Caco-2 (cell line): Measurements from ENCODE around the gene EVA1C. TPM values are rescaled to one million over a fixed set of nuclear protein-coding genes. Genes with fewer than 3 reads are reported as not detected.
"Not testable (repeated sequence)": the region's sequence is repeated elsewhere in the genome, so short reads cannot be mapped to it uniquely, and the experiment has no call there.

Source experiments
- BruUV-seq: library from RNA; stranded (reverse); fragments of 400-500 nt; replicated peaks from 2 replicates; lab custom pipeline; 2021; lab: Mats Ljungman, UMichigan
- CTCF ChIA-PET: fragments of 300-600 bp; sonication (Branson Sonifier 250); formaldehyde crosslinking; loops from one replicate; lab custom pipeline; 2022; ENCODE audit warnings: antibody characterized with exemption; lab: Charles Lee
- POLR2A ChIA-PET: fragments of 300-600 bp; sonication (Branson Sonifier 250); formaldehyde crosslinking; loops from one replicate; lab custom pipeline; 2022; ENCODE audit warnings: antibody characterized with exemption; lab: Charles Lee
- DNase-seq, 2 experiments: peaks; one replicate each; pipeline versions ENCODE4 v3.0.0 to v3.0.0-alpha.2; 2020 to 2022
- H3K27me3 ChIP-seq: replicated peaks from 2 replicates; pipeline ENCODE4 v1.6.0; 2011; ENCODE audit warnings: low read length; ENCODE audit not compliant: control insufficient read depth, insufficient read depth
- H3K36me3 ChIP-seq: 2 replicates; pipeline ENCODE4 v1.5.1; 2011; ENCODE audit warnings: low read length; ENCODE audit not compliant: control insufficient read depth, insufficient read depth
- H3K4me1 ChIP-seq: fragments of 250-450 bp; sonication (Bioruptor Pico); 2 replicates; pipeline ENCODE4 v1.5.1; 2020; ENCODE audit warnings: mild to moderate bottlenecking
- H3K4me3 ChIP-seq: 2 replicates; pipeline ENCODE4 v1.5.1; 2011; ENCODE audit warnings: low read depth, mild to moderate bottlenecking, control low read depth, low read length
- H3K9me3 ChIP-seq: fragments of 250-450 bp; sonication (Bioruptor Pico); 2 replicates; pipeline ENCODE4 v1.5.1; 2020; ENCODE audit warnings: mild to moderate bottlenecking, moderate library complexity
- H3K27ac Mint-ChIP-seq: one replicate; pipeline ENCODE4 v1.8.0; 2022; ENCODE audit warnings: mixed read lengths; ENCODE audit not compliant: unreplicated experiment
- H3K27me3 Mint-ChIP-seq: one replicate; pipeline ENCODE4 v1.8.0; 2022; ENCODE audit warnings: mixed read lengths; ENCODE audit not compliant: insufficient read depth, unreplicated experiment
- H3K36me3 Mint-ChIP-seq: one replicate; pipeline ENCODE4 v1.8.0; 2022; ENCODE audit warnings: mild to moderate bottlenecking, mixed read lengths; ENCODE audit not compliant: insufficient read depth, unreplicated experiment
- H3K4me1 Mint-ChIP-seq: one replicate; pipeline ENCODE4 v1.8.0; 2022; ENCODE audit warnings: low read depth, mixed read lengths; ENCODE audit not compliant: unreplicated experiment
- H3K4me3 Mint-ChIP-seq: one replicate; pipeline ENCODE4 v1.8.0; 2022; ENCODE audit warnings: mild to moderate bottlenecking, moderate library complexity, mixed read lengths; ENCODE audit not compliant: unreplicated experiment
- H3K9me3 Mint-ChIP-seq: one replicate; pipeline ENCODE4 v1.8.0; 2022; ENCODE audit warnings: mixed read lengths; ENCODE audit not compliant: unreplicated experiment
- CTCF ChIP-seq, 2 experiments: fragments of 200-600 bp in 1 of 2; IDR thresholded peaks; 1 replicate in 1 of 2; 2 replicates in 1 of 2; pipeline versions ENCODE4 v1.5.1 to v1.8.0; 2011 to 2022; ENCODE audit warnings: antibody characterized with exemption in 1 of 2, control low read depth in 1 of 2, inconsistent platforms in 1 of 2, low read depth in 1 of 2, low read length in 1 of 2, mild to moderate bottlenecking in 1 of 2, moderate library complexity in 1 of 2; ENCODE audit not compliant: insufficient read depth in 1 of 2, severe bottlenecking in 1 of 2, unreplicated experiment in 1 of 2
- intact Hi-C: fragments of 100-400 bp; cut with micrococcal nuclease; formaldehyde crosslinking; loops from one replicate; pipeline ENCODE4 v1.10.0; 2022; ENCODE audit not compliant: unreplicated experiment
- total RNA-seq: library from RNA; stranded (reverse); gene quantifications from 2 replicates; pipeline ENCODE4 v1.2.3, GENCODE V29; 2022

EVA1C gene
- total RNA-seq, 1 experiment from 2014 or later, result not detected

- H3K9me3 ChIP-seq, result no peaks in the 10 kb centered on the region
- Mint-ChIP-seq H3K27ac (no peak overlapping the region), H3K4me1 (no peaks in the 10 kb centered on the region), H3K36me3 (no peaks in the 10 kb centered on the region), H3K4me3 (no peak overlapping the region), H3K27me3 (peaks cover 2% of the 10 kb centered on the region), H3K9me3 (peaks cover 7% of the 10 kb centered on the region)
- no peak overlapping the region for H3K4me3 ChIP-seq
- TF ChIP-seq CTCF (IDR thresholded peaks at IDR 0.05; ENCODE audit: insufficient read depth in 1 of 2, low read depth in 1 of 2, low read length in 1 of 2, severe bottlenecking in 1 of 2, unreplicated experiment in 1 of 2), result no peak
- H3K4me1 ChIP-seq, result no peaks in the 10 kb centered on the region
- CTCF ChIA-PET, result no interaction called here
- no TSS peak for BruUV-seq
- H3K27me3 ChIP-seq, result no peaks in the 10 kb centered on the region
- DNase-seq, result no peak
- POLR2A ChIA-PET, result no interaction called here
- H3K36me3 ChIP-seq, result no peaks in the 10 kb centered on the region
- intact Hi-C loops, result no loop called here
These were observed 49.0 kb downstream of the EVA1C start for GRCh38 chr21:32461503-32461902.

GRCh38 chr21:32462564-32462963, 50.1 kb downstream of the EVA1C start:
- H3K36me3 Mint-ChIP-seq, DNase-seq, intact Hi-C loops, H3K36me3 ChIP-seq, H3K9me3 Mint-ChIP-seq, BruUV-seq, H3K27ac Mint-ChIP-seq, H3K27me3 ChIP-seq, H3K27me3 Mint-ChIP-seq, H3K4me1 ChIP-seq, H3K4me1 Mint-ChIP-seq, H3K4me3 ChIP-seq, H3K9me3 ChIP-seq, POLR2A ChIA-PET, H3K4me3 Mint-ChIP-seq, CTCF ChIA-PET: not testable (repeated sequence)

- no peak overlapping the region for H3K27ac Mint-ChIP-seq
- H3K9me3 ChIP-seq, result no peaks in the 10 kb centered on the region
- ChIA-PET POLR2A (interaction anchor here (0.6 kb wide), 1 partner anchor 30 kb away, joined by 5 read pairs; no protein-coding TSS in a partner anchor), CTCF (no interaction called here)
- H3K4me3 ChIP-seq, result no peak overlapping the region
- intact Hi-C loops, result no loop called here
- H3K27me3 ChIP-seq, result no peaks in the 10 kb centered on the region
- peaks cover 2% of the 10 kb centered on the region for H3K27me3 Mint-ChIP-seq
- no peaks in the 10 kb centered on the region for H3K4me1 ChIP-seq
- no peaks in the 10 kb centered on the region for H3K36me3 ChIP-seq
- no TSS peak for BruUV-seq
- TF ChIP-seq CTCF (IDR thresholded peaks at IDR 0.05; ENCODE audit: insufficient read depth in 1 of 2, low read depth in 1 of 2, low read length in 1 of 2, severe bottlenecking in 1 of 2, unreplicated experiment in 1 of 2), result no peak
- H3K36me3 Mint-ChIP-seq, result no peaks in the 10 kb centered on the region
- DNase-seq, result no peak
- peaks cover 7% of the 10 kb centered on the region for H3K9me3 Mint-ChIP-seq
- H3K4me3 Mint-ChIP-seq, result no peak overlapping the region
- no peaks in the 10 kb centered on the region for H3K4me1 Mint-ChIP-seq
These were observed 50.9 kb downstream of the EVA1C start for GRCh38 chr21:32463367-32463766.

GRCh38 chr21:32463889-32464300, 51.4 kb downstream of the EVA1C start:
- intact Hi-C loops, result no loop called here
- Mint-ChIP-seq H3K9me3 (peaks cover 7% of the 10 kb centered on the region), H3K27me3 (peaks cover 2% of the 10 kb centered on the region), H3K4me1 (no peaks in the 10 kb centered on the region), H3K27ac (no peak overlapping the region), H3K4me3 (no peak overlapping the region), H3K36me3 (no peaks in the 10 kb centered on the region)
- BruUV-seq, result no TSS peak
- no peak overlapping the region for H3K4me3 ChIP-seq
- CTCF ChIA-PET, result no interaction called here
- DNase-seq, result no peak
- TF ChIP-seq CTCF (IDR thresholded peaks at IDR 0.05; ENCODE audit: insufficient read depth in 1 of 2, low read depth in 1 of 2, low read length in 1 of 2, severe bottlenecking in 1 of 2, unreplicated experiment in 1 of 2), result no peak
- no peaks in the 10 kb centered on the region for H3K9me3 ChIP-seq
- POLR2A ChIA-PET, result interaction anchor here (0.6 kb wide), 1 partner anchor 29 kb away, joined by 5 read pairs; no protein-coding TSS in a partner anchor
- H3K27me3 ChIP-seq, result no peaks in the 10 kb centered on the region
- H3K36me3 ChIP-seq, result no peaks in the 10 kb centered on the region
- H3K4me1 ChIP-seq, result no peaks in the 10 kb centered on the region
